HK-2 (cell line): Measurements from ENCODE around the gene MTREX.

Source experiments
- DNase-seq: peaks from one replicate; pipeline ENCODE4 v3.0.0-alpha.2; 2018; ENCODE audit not compliant: unreplicated experiment

MTREX gene

GRCh38 chr5:55427157-55427556 is 119.4 kb downstream of the MTREX start:
- no peak for DNase-seq

- no peak for DNase-seq
Measured at GRCh38 chr5:55429221-55429612, 121.4 kb downstream of the MTREX start.

GRCh38 chr5:55429613-55430253 is 121.9 kb downstream of the MTREX start:
- no peak for DNase-seq

- no peak for DNase-seq
Measured at GRCh38 chr5:55432549-55432948, 124.8 kb downstream of the MTREX start.

- no peak for DNase-seq
Measured at GRCh38 chr5:55437452-55437851, 129.7 kb downstream of the MTREX start.

GRCh38 chr5:55437859-55438206 is 130.0 kb downstream of the MTREX start:
- DNase-seq, result no peak

GRCh38 chr5:55438998-55439397 is 131.2 kb downstream of the MTREX start:
- DNase-seq, result peak; percentile 11

- DNase-seq, result no peak
Measured at GRCh38 chr5:55440188-55440646, 132.4 kb downstream of the MTREX start.

- DNase-seq, result no peak
Measured at GRCh38 chr5:55441107-55441771, 133.4 kb downstream of the MTREX start.

- no peak for DNase-seq
Measured at GRCh38 chr5:55441954-55442353, 134.2 kb downstream of the MTREX start.

- DNase-seq, result no peak
Measured at GRCh38 chr5:55445791-55446190, 138.0 kb downstream of the MTREX start.

- no peak for DNase-seq
Measured at GRCh38 chr5:55446640-55447351, 139.0 kb downstream of the MTREX start.

- no peak for DNase-seq
Measured at GRCh38 chr5:55450050-55450765, 142.4 kb downstream of the MTREX start.

GRCh38 chr5:55451976-55452375 is 144.2 kb downstream of the MTREX start:
- DNase-seq, result no peak

GRCh38 chr5:55453211-55453610 is 145.4 kb downstream of the MTREX start:
- no peak for DNase-seq

- DNase-seq, result no peak
Measured at GRCh38 chr5:55454282-55454681, 146.5 kb downstream of the MTREX start.

GRCh38 chr5:55456216-55456895 is 148.6 kb downstream of the MTREX start:
- no peak for DNase-seq

GRCh38 chr5:55459572-55459971 is 151.8 kb downstream of the MTREX start:
- DNase-seq, result no peak

GRCh38 chr5:55463613-55464012 is 155.8 kb downstream of the MTREX start:
- no peak for DNase-seq

GRCh38 chr5:55467862-55468551 is 160.2 kb downstream of the MTREX start:
- DNase-seq, result no peak

- DNase-seq, result no peak
Measured at GRCh38 chr5:55469839-55470238, 162.1 kb downstream of the MTREX start.
